GM12878 (cell line): ENCODE data around the gene VTI1A. TPM values are rescaled to one million over a fixed set of nuclear protein-coding genes. Genes with fewer than 3 reads are reported as not detected.

Experiments used
- ATAC-seq: fragments of 200-7000 bp; cut with Tn5 transposase; 3 replicates; pipeline ENCODE4 v1.9.1; 2020; ENCODE audit warnings: mild to moderate bottlenecking, moderate library complexity
- BruUV-seq: library from RNA; stranded (reverse); fragments of 400-500 nt; replicated peaks from 2 replicates; lab custom pipeline; 2021; lab: Mats Ljungman, UMichigan
- CTCF ChIA-PET: fragments of 300-600 bp; sonication (Branson Sonifier 250); formaldehyde crosslinking; extraction: SDS; loops from one replicate; lab custom pipeline; 2021; ENCODE audit warnings: inconsistent platforms; lab: Yijun Ruan, JAX
- POLR2A ChIA-PET: fragments of 350-600 bp; formaldehyde crosslinking; extraction: SDS; loops from one replicate; lab custom pipeline; 2021; ENCODE audit warnings: inconsistent platforms; lab: Charles Lee
- RAD21 ChIA-PET: fragments of 300-600 bp; sonication (Branson Sonifier 250); formaldehyde crosslinking; loops from one replicate; lab custom pipeline; 2023; ENCODE audit warnings: antibody characterized with exemption; ENCODE audit not compliant: unreplicated experiment; lab: Charles Lee
- SMC1A ChIA-PET: fragments of 300-600 bp; sonication (Branson Sonifier 250); formaldehyde crosslinking; loops from one replicate; lab custom pipeline; 2023; ENCODE audit not compliant: unreplicated experiment, uncharacterized antibody; lab: Charles Lee
- DNase-seq: peaks from one replicate; pipeline ENCODE4 v3.0.0-alpha.2; 2011; ENCODE audit warnings: low read depth, low spot score
- FAIRE-seq: peaks from 3 replicates; lab custom pipeline; 2011; peaks lifted over from hg19 to GRCh38; lab: Jason Lieb, UNC
- H2AFZ ChIP-seq: 2 replicates; pipeline ENCODE4 v1.6.0; 2011; ENCODE audit warnings: low read depth, low read length, control low read depth; ENCODE audit not compliant: control insufficient read depth
- H3K27ac ChIP-seq: 2 replicates; pipeline ENCODE4 v1.5.1; 2011; ENCODE audit warnings: control low read depth; ENCODE audit not compliant: control insufficient read depth, insufficient read depth
- H3K27me3 ChIP-seq, 2 experiments: replicated peaks in 1 of 2; 2 replicates each; pipeline versions ENCODE4 v1.6.0 to v1.6.1; 2011; ENCODE audit warnings: low read length in 1 of 2; ENCODE audit not compliant: control insufficient read depth in 2 of 2, insufficient read depth in 2 of 2
- H3K36me3 ChIP-seq, 2 experiments: 2 replicates each; pipeline ENCODE4 v1.5.1; 2011; ENCODE audit warnings: low read length in 1 of 2; ENCODE audit not compliant: control insufficient read depth in 2 of 2, insufficient read depth in 2 of 2
- H3K4me1 ChIP-seq: 2 replicates; pipeline ENCODE4 v1.6.1; 2011; ENCODE audit warnings: mild to moderate bottlenecking, low read length, moderate library complexity, mixed read lengths; ENCODE audit not compliant: control insufficient read depth, insufficient read depth
- H3K4me2 ChIP-seq: 2 replicates; pipeline ENCODE4 v1.6.0; 2011; ENCODE audit warnings: control low read depth; ENCODE audit not compliant: control insufficient read depth, insufficient read depth
- H3K4me3 ChIP-seq: fragments of 200-600 bp; sonication (generic); 2 replicates; pipeline ENCODE4 v1.5.1; 2016
- H3K79me2 ChIP-seq: 2 replicates; pipeline ENCODE4 v1.6.0; 2011; ENCODE audit warnings: low read length; ENCODE audit not compliant: control insufficient read depth, insufficient read depth
- H3K9ac ChIP-seq: 2 replicates; pipeline ENCODE4 v1.8.0; 2011; ENCODE audit warnings: low read length, control low read depth, mixed read lengths; ENCODE audit not compliant: control insufficient read depth, insufficient read depth
- H3K9me3 ChIP-seq: replicated peaks from 3 replicates; pipeline ENCODE4 v1.5.1; 2011; ENCODE audit warnings: mild to moderate bottlenecking, low read length; ENCODE audit not compliant: control insufficient read depth, insufficient read depth
- H4K20me1 ChIP-seq: 2 replicates; pipeline ENCODE4 v1.6.0; 2011; ENCODE audit not compliant: control insufficient read depth, insufficient read depth
- BRCA1 ChIP-seq: IDR thresholded peaks from 2 replicates; pipeline ENCODE4 v1.6.1; 2011; ENCODE audit warnings: low read depth, low read length, improper control_type of control experiment
- EP300 ChIP-seq, 2 experiments: fragments of 150-350 bp in 1 of 2; IDR thresholded peaks; 2 replicates each; pipeline ENCODE4 v1.6.1; 2011 to 2012; ENCODE audit warnings: low read depth in 2 of 2, low read length in 2 of 2, borderline replicate concordance in 1 of 2, improper control_type of control experiment in 1 of 2, inconsistent platforms in 1 of 2; ENCODE audit not compliant: control insufficient read depth in 1 of 2
- ETV6 ChIP-seq, 2 experiments: fragments of 450-650 bp in 1 of 2; IDR thresholded peaks in 1 of 2; conservative IDR thresholded peaks in 1 of 2; 2 replicates each; pipeline ENCODE4 v1.6.1; 2014; ENCODE audit warnings: antibody characterized with exemption in 1 of 2, borderline replicate concordance in 1 of 2, low read depth in 1 of 2, mild to moderate bottlenecking in 1 of 2, moderate library complexity in 1 of 2
- FOS ChIP-seq: IDR thresholded peaks from 3 replicates; pipeline ENCODE4 v1.6.1; 2011; ENCODE audit warnings: borderline replicate concordance; ENCODE audit not compliant: insufficient read length; ENCODE audit errors: extremely low read depth
- FOXM1 ChIP-seq: IDR thresholded peaks from 2 replicates; pipeline ENCODE4 v1.6.1; 2012; ENCODE audit warnings: low read depth, mild to moderate bottlenecking, inconsistent platforms, low read length, moderate library complexity
- GABPA ChIP-seq: IDR thresholded peaks from 2 replicates; pipeline ENCODE4 v1.6.1; 2014; ENCODE audit warnings: antibody characterized with exemption, low read depth, mild to moderate bottlenecking, inconsistent platforms
- IRF4 ChIP-seq: IDR thresholded peaks from 2 replicates; pipeline ENCODE4 v1.6.1; 2011; ENCODE audit warnings: low read depth, low read length
- MEF2A ChIP-seq: IDR thresholded peaks from 2 replicates; pipeline ENCODE4 v1.6.1; 2011; ENCODE audit warnings: low read depth, mild to moderate bottlenecking, low read length, moderate library complexity; ENCODE audit not compliant: insufficient read depth
- MXI1 ChIP-seq: fragments of 150-350 bp; IDR thresholded peaks from 2 replicates; pipeline ENCODE4 v1.6.1; 2011; ENCODE audit warnings: low read depth, mild to moderate bottlenecking, inconsistent platforms, low read length, improper control_type of control experiment
- MYC ChIP-seq: IDR thresholded peaks from 2 replicates; pipeline ENCODE4 v1.6.1; 2011; ENCODE audit warnings: mild to moderate bottlenecking, low read length, moderate library complexity, inconsistent platforms; ENCODE audit not compliant: insufficient read depth, insufficient replicate concordance, insufficient read length, severe bottlenecking
- POLR2AphosphoS5 ChIP-seq: IDR thresholded peaks from 2 replicates; pipeline ENCODE4 v1.6.1; 2011; ENCODE audit warnings: mild to moderate bottlenecking, low read length, inconsistent platforms
- RB1 ChIP-seq: fragments of 450-650 bp; formaldehyde crosslinking; IDR thresholded peaks from 2 replicates; pipeline ENCODE4 v1.6.1; 2017; ENCODE audit warnings: mild to moderate bottlenecking, borderline replicate concordance
- SREBF1 ChIP-seq: IDR thresholded peaks from 2 replicates; pipeline ENCODE4 v1.6.1; 2012; ENCODE audit warnings: mild to moderate bottlenecking, low read length
- SREBF2 ChIP-seq: IDR thresholded peaks from 2 replicates; pipeline ENCODE4 v1.6.1; 2012; ENCODE audit warnings: mild to moderate bottlenecking, low read length
- ZNF207 ChIP-seq: fragments of 450-650 bp; IDR thresholded peaks from 2 replicates; pipeline ENCODE4 v1.6.1; 2014; ENCODE audit warnings: antibody characterized with exemption, mild to moderate bottlenecking, borderline replicate concordance
- WGBS: methylation state at CpG from one replicate; pipeline ENCODE4 v1.1.6; 2016; ENCODE audit warnings: low lambda C conversion rate; ENCODE audit not compliant: insufficient replicate concordance, insufficient coverage; ENCODE audit errors: missing lambda C conversion rate; 5-methylcytosine and 5-hydroxymethylcytosine counted together
- in situ Hi-C: fragments of 300-500 bp; cut with MboI; formaldehyde crosslinking; loops from 9 replicates; pipeline ENCODE4 v1.14.3; 2018; ENCODE audit warnings: mixed read lengths
- intact Hi-C: fragments of 100-400 bp; cut with micrococcal nuclease; formaldehyde crosslinking; loops from one replicate; pipeline ENCODE4 v1.14.2; 2022; ENCODE audit not compliant: unreplicated experiment
- polyA plus RNA-seq, 11 experiments: library from polyadenylated mRNA; depleted of rRNA in 4 of 11; unstranded in 6 of 11; stranded (reverse) in 5 of 11; fragments of >200 nt; fragmentation: Nextera tagmentation in 4 of 11; fragmentation: Illumina TruSeq in 1 of 11; extraction: Ambion mirVana in 4 of 11; extraction: Trizol in 1 of 11; gene quantifications; 1 replicate in 1 of 11; 2 replicates in 10 of 11; pipeline versions ENCODE4 v1.2.1 to v1.2.3, GENCODE V29; 2011 to 2016; ENCODE audit warnings: inconsistent platforms in 2 of 11, missing spikeins in 2 of 11, low read depth in 1 of 11
- total RNA-seq, 4 experiments: library from RNA; depleted of rRNA in 3 of 4; stranded (reverse); fragments of >200 nt in 3 of 4; fragmentation: Illumina TruSeq in 1 of 4; extraction: Trizol in 1 of 4; gene quantifications; 2 replicates each; pipeline versions ENCODE4 v1.2.1 to v1.2.3, GENCODE V29; 2013 to 2021
- TF ChIP-seq, protein P1 (sequence below): fragments of 450-650 bp; IDR thresholded peaks from 2 replicates; pipeline ENCODE4 v1.6.1; 2018; ENCODE audit warnings: borderline replicate concordance, mild to moderate bottlenecking; ENCODE audit not compliant: partially characterized antibody
- TF ChIP-seq, protein P2 (sequence below): IDR thresholded peaks from 2 replicates; pipeline ENCODE4 v1.6.1; 2012; ENCODE audit warnings: low read depth, low read length, improper control_type of control experiment
- TF ChIP-seq, protein P3 (sequence below): fragments of 450-650 bp; IDR thresholded peaks from 2 replicates; pipeline ENCODE4 v1.6.1; 2017; ENCODE audit warnings: borderline replicate concordance

VTI1A gene
- total and polyA plus RNA-seq, 10 of the 15 experiments (the other 5 are each of a cell fraction or from before 2014, with no cell fraction given), result 12.4 to 43.2 (median 27.5) TPM

DNA sequence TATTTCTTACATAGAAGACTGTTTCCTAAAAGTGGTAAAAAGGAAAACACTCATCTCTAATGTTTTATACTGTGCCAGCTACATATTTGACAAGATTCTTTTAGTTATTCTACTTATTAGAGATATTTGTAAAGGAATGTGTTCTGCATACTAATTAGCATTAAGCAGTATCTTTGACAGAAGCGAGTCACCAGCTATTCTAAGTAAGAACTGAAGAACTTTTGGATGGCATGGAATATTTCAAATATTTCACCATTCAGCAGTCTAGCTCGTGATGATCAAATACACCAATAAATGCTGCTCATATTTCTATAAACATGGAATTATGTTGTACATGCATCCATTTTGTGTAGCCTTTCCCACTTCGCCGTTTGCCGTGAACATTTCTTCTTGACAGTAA, 261.4 kb downstream of the VTI1A start:
- POLR2A ChIA-PET, result no interaction called here
- intact Hi-C loops (no loop called here), in situ Hi-C loops (no loop called here)
- Histone ChIP-seq H3K4me2 (no peak overlapping the region), H3K27ac (no peak overlapping the region), H4K20me1 (no peaks in the 10 kb centered on the region), H3K9me3 (no peaks in the 10 kb centered on the region), H3K4me1 (no peaks in the 10 kb centered on the region), H3K9ac (no peak overlapping the region), H3K36me3 (no peaks in the 10 kb centered on the region; a peak in 1 of 4 replicates), H3K79me2 (no peaks in the 10 kb centered on the region), H2AFZ (no peak overlapping the region), H3K27me3 (no peaks in the 10 kb centered on the region), H3K4me3 (no peak overlapping the region)
- SMC1A ChIA-PET, result no interaction called here
- ATAC-seq (no peak), DNase-seq (no peak), FAIRE-seq (no peak)
- BruUV-seq, result no TSS peak
- CTCF ChIA-PET, result interaction anchor here (1.0 to 1.2 kb wide), 4 partner anchors 10 to 22 kb away, joined by 3 read pairs; no protein-coding TSS in a partner anchor
- WGBS, result 100% methylated on average over 5 of the region's 5 CpGs
- TF ChIP-seq MYC, result no peak
- no peak for TF ChIP-seq FOS
- TF ChIP-seq ETV6 (conservative IDR thresholded peaks at IDR 0.05 in 1 of 2, IDR thresholded peaks at IDR 0.05 in 1 of 2; ENCODE audit: borderline replicate concordance in 1 of 2, low read depth in 1 of 2), result no peak
- TF ChIP-seq, protein P1, sequence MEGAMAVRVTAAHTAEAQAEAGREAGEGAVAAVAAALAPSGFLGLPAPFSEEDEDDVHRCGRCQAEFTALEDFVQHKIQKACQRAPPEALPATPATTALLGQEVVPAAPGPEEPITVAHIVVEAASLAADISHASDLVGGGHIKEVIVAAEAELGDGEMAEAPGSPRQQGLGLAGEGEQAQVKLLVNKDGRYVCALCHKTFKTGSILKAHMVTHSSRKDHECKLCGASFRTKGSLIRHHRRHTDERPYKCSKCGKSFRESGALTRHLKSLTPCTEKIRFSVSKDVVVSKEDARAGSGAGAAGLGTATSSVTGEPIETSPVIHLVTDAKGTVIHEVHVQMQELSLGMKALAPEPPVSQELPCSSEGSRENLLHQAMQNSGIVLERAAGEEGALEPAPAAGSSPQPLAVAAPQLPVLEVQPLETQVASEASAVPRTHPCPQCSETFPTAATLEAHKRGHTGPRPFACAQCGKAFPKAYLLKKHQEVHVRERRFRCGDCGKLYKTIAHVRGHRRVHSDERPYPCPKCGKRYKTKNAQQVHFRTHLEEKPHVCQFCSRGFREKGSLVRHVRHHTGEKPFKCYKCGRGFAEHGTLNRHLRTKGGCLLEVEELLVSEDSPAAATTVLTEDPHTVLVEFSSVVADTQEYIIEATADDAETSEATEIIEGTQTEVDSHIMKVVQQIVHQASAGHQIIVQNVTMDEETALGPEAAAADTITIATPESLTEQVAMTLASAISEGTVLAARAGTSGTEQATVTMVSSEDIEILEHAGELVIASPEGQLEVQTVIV, result no peak
- TF ChIP-seq, protein P2, sequence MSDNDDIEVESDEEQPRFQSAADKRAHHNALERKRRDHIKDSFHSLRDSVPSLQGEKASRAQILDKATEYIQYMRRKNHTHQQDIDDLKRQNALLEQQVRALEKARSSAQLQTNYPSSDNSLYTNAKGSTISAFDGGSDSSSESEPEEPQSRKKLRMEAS, result no peak
- no peak for TF ChIP-seq MEF2A
- TF ChIP-seq SREBF2, result no peak
- TF ChIP-seq, protein P3, sequence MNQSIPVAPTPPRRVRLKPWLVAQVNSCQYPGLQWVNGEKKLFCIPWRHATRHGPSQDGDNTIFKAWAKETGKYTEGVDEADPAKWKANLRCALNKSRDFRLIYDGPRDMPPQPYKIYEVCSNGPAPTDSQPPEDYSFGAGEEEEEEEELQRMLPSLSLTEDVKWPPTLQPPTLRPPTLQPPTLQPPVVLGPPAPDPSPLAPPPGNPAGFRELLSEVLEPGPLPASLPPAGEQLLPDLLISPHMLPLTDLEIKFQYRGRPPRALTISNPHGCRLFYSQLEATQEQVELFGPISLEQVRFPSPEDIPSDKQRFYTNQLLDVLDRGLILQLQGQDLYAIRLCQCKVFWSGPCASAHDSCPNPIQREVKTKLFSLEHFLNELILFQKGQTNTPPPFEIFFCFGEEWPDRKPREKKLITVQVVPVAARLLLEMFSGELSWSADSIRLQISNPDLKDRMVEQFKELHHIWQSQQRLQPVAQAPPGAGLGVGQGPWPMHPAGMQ, result no peak
- no peak for TF ChIP-seq POLR2AphosphoS5
- no peak for TF ChIP-seq GABPA
- no peak for TF ChIP-seq ZNF207
- TF ChIP-seq EP300 (IDR thresholded peaks at IDR 0.05; ENCODE audit: borderline replicate concordance in 1 of 2, control insufficient read depth in 1 of 2, low read depth in 2 of 2, low read length in 2 of 2), result no peak
- no peak for TF ChIP-seq FOXM1
- TF ChIP-seq SREBF1, result no peak
- TF ChIP-seq RB1, result no peak
- TF ChIP-seq IRF4, result no peak
- no peak for TF ChIP-seq MXI1
- TF ChIP-seq BRCA1, result no peak
- RAD21 ChIA-PET, result no interaction called here
